ENCODE data around the gene SDR42E2.

GRCh38 chr16:22217890-22218730, 55.8 kb downstream of the SDR42E2 start:
- TF ChIP-seq POLR2AphosphoS5 (IDR thresholded peaks at IDR 0.05): no peak
- TF ChIP-seq CTCF (IDR thresholded peaks at IDR 0.05): no peak
- no peak for TF ChIP-seq POLR2A (IDR thresholded peaks at IDR 0.05)
